GM19025 (cell line): ENCODE measurements around the gene SLC6A8.
"Not testable (repeated sequence)": the region's sequence is repeated elsewhere in the genome, so short reads cannot be mapped to it uniquely, and the experiment has no call there.

ENCODE experiments used
- ATAC-seq: cut with Tn5 transposase; IDR thresholded peaks from one replicate; pipeline ENCODE4 v1.9.1; 2021; ENCODE audit warnings: mild to moderate bottlenecking, low read depth, moderate library complexity; ENCODE audit not compliant: unreplicated experiment

SLC6A8 gene

GRCh38 chrX:153670748-153671588 lies 16.8 kb upstream of the SLC6A8 start:
- no peak for ATAC-seq

GRCh38 chrX:153671589-153672530 lies 15.9 kb upstream of the SLC6A8 start:
- no peak for ATAC-seq

GRCh38 chrX:153672531-153673427 lies 14.9 kb upstream of the SLC6A8 start:
- ATAC-seq = no peak

- ATAC-seq = no peak
Measured at GRCh38 chrX:153673428-153674218, 14.1 kb upstream of the SLC6A8 start, which contains the start of gene PNCK. PNCK (minus strand) TSS chrX:153673813; CDS start chrX:153673076, 737 bp downstream.

GRCh38 chrX:153674219-153674851 lies 13.4 kb upstream of the SLC6A8 start:
- no peak for ATAC-seq

GRCh38 chrX:153681175-153681574 lies 6.6 kb upstream of the SLC6A8 start:
- no peak for ATAC-seq

GRCh38 chrX:153683486-153683885 lies 4.2 kb upstream of the SLC6A8 start:
- not testable (repeated sequence) for ATAC-seq

- ATAC-seq = no peak
Measured at GRCh38 chrX:153684467-153685155, 3.1 kb upstream of the SLC6A8 start.

GRCh38 chrX:153685156-153685536 lies 2.6 kb upstream of the SLC6A8 start:
- ATAC-seq = no peak

- no peak for ATAC-seq
Measured at GRCh38 chrX:153685751-153686696, 1.7 kb upstream of the SLC6A8 start.

- ATAC-seq = no peak
Measured at GRCh38 chrX:153686711-153687110, 1.0 kb upstream of the SLC6A8 start.

GRCh38 chrX:153688071-153688470 lies 345 bp downstream of the SLC6A8 start:
- no peak for ATAC-seq

- no peak for ATAC-seq
Measured at GRCh38 chrX:153688506-153688905, 780 bp downstream of the SLC6A8 start.

- no peak for ATAC-seq
Measured at GRCh38 chrX:153688911-153689590, 1.3 kb downstream of the SLC6A8 start.

GRCh38 chrX:153689654-153690465 lies 2.1 kb downstream of the SLC6A8 start:
- no peak for ATAC-seq

GRCh38 chrX:153690466-153690865 lies 2.7 kb downstream of the SLC6A8 start:
- ATAC-seq = no peak
